Smooth muscle cell of the brain vasculature (primary cell): Measurements from ENCODE around the gene ENHO.

Experiments
- DNase-seq: peaks from one replicate; pipeline ENCODE4 v3.0.0-alpha.2; 2012; ENCODE audit warnings: low read depth, low spot score

Gene ENHO

DNA sequence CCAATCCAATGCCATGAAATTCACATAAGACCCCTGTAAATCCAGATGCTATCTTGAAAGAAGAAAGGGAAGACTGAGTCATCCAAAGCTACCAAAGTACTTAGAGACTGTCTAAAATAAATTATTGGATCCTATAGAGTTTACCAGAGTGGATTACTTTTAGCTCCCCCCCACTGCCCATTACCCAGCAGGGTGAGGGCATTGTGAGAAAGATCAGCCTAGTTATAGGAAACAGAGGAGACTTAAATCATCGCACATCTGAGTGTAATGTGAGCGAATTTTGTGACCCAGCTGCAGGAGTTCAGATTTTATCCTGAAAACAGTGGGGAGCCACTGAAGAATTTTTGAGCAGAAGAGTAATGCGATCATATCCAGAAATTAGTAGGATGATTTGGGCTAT, 1.6 kb upstream of the ENHO start:
- DNase-seq, result no peak

DNA sequence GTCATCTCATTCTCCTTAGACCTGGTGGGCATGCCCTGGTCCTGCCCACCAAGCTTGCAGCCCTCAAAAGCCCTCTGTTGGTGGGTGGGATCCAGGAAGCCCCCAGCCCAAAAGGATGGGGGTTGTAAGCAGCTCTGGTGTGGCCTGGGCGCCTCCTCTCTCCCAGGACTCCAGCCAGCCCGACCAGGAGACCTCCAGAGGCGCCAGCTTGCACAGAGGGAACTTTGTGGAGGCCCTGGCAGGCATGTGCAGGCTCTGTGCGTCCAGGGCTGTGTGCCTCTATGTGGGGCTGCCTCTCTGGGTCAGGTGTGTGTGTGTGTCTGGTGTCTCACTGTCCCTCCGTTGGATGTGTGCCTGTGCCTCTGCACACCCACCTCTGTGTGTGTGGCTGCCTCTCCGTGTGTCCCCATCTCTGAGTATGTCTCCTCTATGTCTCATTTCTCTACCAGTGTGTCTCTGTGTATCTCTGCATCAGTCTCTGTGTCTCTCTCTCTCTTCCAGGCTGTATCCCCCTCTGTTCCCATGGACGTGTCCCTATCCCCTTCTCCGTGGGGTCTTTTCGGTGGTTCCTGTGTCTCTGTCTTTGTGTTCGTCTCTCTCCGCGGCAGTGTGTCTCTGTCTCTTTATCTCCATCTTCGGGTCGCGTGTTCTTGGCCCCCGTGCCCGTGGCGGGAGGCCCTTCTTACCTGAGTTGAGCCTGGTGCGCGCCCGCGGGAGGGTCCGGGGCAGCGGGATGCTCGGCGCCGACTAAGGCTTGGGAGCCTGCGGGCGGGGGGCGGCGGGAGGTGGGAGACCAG, 501 bp downstream of the ENHO start:
- DNase-seq, result no peak

DNA sequence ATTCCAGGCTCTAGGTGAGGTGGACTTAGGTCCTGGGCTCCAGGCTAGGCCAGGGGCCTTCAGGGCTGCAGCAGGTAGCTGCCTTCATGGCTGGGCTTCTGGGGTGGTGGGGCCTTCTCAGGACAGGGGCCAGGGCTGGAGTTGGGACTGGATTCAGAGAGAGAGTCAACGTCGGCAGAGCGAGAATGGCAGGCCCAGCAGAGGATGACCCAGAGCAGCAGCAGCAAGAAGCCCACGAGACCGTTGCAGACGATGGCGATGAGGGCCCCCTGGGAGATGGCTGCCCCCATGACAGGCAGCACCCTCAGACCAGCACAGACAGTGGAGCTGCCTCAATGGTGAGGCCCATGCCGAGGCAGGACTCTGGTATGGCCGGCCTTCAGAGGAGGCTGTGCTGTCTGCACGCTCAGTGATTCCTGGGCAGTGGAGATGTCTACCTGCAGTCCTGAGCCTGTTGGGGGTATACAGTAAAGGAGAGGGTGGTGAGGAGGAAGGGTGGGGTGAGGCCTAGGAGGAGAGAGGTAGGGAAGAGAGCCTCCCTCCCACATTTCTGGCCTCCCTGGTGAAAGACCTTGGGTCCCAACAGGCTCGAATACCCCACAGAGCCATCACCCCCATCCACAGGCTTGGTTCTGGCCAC, 1.3 kb downstream of the ENHO start:
- no peak for DNase-seq

DNA sequence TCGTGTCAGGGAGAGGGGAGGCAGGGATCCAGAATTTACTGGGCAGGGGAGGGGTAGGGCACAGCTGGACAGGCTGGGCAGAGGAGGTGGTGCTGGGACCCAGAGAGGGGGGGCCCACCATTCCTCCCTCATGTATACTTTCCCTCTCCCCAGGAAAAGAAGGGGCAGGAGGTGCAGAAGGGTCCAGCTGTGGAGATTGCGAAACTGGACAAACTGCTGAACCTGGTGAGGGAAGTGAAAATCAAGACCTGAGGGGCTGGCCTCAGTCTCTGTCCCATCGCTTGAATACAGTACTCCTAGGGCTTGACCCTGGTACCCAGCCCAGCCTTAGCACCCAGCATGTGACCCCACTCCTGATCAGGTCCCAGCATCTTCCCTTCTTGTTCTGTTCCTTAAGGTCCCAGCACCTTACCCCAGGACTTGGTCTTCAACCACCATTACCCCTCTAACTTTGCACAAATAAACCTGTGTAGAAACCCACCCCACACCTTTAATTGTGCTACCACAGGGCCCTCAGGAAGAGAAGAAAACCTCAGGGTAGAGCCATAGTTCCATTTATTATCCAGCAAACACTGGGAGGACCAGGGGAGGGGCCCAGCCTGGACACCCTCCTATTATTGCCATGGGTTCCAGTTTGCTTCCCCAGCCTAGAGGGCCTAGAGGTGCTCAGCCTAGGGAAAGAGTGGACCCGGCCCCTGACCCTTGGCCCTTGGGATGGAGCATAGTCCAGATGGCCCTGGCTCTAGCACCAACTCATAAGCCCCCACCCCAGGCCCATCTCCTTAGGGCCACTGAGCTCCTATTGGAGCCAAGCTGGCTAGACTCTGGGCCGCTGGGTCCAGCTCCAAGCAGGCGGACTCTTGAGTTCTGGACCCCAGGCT, 2.0 kb downstream of the ENHO start:
- no peak for DNase-seq

DNA sequence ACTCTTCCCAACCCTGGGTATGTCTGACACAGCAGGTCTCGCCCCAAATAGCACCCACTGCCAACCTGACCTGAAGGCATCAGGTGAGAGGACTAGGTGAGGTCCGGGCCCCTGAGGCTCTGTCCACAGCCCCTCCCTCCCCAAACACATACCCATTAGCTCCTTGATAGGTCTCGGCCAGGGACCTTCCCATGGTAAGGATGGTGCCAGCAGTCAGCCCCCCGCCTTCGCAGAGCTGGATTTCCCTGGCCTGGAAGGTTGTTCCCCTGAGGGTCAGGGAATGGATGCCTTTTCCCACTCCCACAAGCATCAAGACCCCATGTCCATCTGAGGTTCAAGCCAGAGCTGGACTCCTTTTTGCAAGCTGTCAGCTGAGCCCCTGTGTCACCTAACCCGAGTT, 2.7 kb downstream of the ENHO start:
- no peak for DNase-seq

DNA sequence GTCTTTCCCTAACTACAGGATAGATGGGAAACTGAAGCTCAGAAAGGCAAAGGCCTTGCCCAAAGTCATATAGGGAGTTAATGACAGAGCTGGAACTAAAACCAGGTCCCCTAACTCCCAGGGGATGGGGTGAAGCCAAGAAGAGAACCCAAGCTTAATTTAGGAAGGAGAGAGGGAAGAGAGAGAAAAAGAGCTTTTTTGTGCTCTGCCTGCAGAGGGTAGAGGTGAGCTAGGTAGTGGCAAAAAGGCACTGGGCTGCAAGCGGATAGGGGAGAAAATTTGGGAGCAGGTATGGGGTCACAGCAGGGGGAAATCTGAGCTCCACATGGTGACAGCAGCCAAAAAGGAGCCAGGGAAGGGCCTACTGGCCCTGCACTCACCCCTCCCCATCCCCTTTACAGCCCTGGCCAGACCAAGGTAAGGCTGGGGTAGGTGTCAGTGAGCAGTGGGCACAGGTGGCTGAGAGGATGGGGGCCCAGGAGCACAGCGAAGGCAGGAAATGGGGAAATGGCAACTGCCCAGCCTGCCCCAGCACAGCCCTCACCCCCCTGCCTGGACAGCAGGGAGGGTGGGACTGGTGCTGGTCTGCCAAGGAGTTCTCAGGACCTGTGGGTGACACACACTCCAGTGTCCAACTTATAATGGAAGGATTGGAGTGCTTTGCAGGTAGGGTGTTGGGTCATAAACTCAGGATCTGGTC, 3.3 kb downstream of the ENHO start:
- no peak for DNase-seq

DNA sequence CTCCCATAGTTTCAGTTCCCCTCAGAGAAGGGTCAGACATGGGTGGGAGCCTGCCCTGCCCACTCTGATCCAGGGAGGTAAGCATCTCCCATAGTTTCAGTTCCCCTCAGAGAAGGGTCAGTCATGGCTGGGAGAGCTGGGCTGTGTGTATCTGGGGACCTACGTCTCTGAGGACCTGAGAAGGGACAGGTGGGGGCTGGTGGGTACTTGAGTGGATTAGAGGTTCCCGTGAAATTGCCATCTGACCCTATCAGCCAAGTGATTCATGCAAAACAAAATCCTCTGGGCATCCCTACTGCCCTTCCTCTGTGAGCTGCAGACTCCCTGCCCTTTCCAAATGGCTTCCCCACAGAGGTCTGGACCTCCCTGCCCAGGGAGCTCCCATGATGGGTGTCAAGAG, 3.9 kb downstream of the ENHO start:
- DNase-seq, result no peak

DNA sequence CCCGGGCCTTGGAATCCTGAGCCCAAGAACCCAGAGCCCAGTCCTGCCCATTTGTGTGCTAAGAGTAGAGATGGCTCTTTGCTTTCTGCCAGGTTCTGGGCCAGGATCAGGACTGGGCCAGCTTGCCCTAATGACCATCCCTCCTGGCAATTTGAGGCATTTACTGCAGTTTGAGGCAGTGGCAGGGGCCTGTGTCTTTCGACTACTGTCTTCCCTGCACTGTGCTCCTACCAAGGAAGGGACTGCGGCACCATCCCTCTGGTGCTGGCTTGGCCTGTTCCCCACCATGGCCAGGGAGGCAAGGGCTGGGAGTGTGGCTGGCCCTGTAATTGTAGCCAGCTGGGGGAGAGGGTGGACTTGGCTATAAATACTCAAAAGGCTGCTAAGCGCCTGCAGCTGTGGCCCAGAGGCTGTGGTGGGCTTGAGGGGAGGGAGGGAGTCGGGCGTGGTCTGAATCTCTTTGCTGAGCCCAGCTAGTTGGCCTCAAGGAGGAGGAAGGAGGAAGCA, 4.6 kb downstream of the ENHO start:
- DNase-seq, result no peak

DNA sequence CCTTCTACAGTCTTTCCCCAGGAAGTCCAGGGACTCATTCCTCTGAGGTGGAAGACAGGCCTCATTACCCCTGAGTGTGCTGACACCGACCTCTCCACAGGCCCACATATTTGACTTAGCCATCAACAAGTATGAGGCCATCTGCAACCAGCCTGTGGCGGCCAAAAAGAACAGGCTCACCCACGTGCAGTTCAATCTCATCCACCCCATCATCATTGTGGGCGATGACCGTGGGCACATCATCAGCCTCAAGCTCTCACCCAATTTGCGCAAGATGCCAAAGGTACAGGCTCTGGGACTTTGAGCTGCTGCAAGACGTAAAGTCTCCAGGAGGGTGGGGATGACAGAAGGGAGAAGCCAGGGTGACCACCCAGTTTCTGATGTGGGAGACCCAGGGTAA, 5.6 kb downstream of the ENHO start:
- DNase-seq, result no peak

DNA sequence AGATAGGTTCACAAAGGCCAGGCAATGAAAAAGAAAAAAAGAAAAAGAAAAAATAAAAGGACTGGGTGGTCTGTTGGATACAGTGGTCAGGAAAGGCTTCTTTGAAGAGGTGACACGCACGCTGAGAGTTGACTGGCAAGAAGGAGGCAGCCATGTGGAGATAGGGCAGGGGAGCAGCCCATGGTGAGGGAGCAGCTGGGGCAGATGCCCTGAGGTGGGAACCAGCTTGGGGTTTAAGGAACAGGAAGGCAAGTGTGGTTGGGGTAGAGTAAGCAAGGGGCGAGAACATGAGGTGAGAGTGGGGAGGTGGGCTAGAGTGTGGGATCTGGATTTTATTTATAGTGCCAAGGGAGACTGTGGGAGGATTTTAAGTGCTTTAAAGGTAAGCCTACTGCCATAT, 6.8 kb downstream of the ENHO start:
- no peak for DNase-seq

DNA sequence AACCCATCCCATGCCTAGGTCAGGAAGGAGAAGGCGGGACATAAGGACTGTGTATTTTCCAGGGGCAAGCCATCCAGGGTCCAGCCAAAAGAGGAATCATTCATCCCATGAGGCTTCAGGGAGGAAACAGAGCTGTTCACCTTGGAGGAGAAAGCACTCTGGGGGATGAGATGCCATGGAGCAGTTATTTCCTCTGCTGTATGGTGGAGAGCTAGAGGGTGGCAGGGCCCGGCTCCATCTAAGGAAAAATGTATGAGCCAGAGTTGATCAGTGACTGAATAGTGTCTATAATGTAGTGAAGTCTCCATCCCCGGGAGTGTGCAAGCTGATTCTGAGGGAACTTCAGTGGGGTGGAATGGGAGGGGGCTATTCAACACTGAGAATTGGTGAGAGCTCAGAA, 8.0 kb downstream of the ENHO start:
- no peak for DNase-seq

DNA sequence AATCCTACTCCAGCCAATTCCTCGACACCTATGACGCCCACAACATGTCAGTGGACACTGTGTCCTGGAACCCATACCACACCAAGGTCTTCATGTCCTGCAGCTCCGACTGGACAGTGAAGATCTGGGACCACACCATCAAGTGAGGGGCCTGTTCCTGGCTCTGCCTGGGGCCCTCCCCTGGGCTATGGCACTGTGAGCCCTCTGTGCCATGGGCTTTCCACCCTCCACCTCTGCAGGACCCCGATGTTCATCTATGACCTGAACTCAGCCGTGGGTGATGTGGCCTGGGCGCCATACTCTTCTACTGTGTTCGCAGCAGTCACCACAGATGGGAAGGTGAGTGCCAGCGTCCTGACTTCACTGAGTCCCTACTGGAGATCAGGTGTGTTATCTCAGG, 8.4 kb downstream of the ENHO start:
- DNase-seq, result no peak

DNA sequence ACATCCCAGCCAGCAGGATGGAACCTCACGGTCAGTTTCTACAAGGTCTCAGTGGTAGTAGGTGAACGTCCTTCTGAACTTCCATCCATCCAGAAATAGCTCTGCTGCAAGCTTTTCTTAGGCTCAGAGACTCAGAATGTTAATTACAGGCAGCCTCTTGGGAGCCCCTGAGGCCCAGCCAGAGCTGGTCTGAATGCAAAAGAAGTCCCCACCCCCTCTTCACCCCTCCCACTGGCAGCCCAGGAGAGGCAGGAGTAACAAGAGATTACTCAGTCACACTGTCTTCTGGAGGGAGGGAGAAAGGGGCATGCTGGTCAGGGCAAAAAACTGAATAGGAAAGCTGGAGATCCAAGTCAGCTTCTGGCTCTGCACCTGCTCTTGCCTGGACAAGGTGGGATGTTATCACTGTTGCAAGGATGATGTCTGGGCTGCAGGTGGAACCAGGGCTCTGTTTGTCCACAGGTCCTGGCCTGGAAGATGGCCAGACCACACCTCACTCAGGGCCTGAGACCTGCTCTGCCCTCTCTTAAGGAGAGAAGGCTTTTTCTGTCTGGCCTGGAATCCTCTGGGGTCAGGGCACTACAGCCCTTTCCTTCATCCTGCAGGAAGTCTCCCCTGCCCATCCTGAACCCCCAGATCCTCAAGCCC, 9.1 kb downstream of the ENHO start:
- DNase-seq, result no peak

DNA sequence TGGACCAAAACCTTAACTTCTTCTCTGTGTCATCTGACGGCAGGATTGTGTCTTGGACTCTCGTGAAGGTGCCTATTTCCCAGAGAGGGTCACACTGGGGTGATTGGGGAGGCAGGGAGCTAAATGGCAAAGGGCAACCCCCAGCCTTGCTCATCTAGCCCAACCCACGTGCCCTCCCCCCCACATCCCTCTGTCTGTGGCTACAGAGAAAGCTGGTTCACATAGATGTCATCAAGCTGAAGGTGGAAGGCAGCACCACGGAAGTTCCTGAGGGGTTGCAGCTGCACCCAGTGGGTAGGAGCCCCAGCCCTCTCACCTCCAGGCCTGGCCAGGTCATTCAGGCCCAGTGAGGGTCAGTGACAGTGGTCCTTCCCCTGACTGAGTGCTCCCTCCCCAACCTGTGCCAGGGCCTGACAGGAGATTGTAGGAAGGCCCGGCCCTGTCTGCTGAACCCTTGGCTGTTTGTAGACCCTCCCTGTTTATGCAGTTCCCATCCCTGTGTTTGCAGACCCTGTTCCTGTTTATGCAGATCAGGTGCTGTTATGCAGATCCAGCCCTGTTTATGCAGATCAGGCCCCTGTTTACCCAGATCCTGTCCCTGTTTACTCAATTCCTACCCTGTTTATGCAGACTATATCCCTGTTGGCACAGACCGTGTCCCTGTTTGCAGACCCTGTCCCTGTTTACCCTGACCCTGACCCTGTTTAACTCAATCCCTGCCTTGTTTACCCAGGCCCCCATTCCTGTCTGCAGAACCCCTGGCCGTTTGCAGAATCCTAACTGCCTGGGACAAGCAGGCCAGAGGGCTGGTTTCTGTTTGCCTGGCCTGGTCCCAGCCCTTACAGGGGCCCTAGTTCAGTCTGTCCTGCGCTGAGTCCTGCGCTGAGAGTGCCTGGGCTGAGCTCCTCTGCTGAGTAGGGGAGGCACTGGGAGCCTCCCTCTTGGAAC, 10.4 kb downstream of the ENHO start:
- DNase-seq, result no peak

DNA sequence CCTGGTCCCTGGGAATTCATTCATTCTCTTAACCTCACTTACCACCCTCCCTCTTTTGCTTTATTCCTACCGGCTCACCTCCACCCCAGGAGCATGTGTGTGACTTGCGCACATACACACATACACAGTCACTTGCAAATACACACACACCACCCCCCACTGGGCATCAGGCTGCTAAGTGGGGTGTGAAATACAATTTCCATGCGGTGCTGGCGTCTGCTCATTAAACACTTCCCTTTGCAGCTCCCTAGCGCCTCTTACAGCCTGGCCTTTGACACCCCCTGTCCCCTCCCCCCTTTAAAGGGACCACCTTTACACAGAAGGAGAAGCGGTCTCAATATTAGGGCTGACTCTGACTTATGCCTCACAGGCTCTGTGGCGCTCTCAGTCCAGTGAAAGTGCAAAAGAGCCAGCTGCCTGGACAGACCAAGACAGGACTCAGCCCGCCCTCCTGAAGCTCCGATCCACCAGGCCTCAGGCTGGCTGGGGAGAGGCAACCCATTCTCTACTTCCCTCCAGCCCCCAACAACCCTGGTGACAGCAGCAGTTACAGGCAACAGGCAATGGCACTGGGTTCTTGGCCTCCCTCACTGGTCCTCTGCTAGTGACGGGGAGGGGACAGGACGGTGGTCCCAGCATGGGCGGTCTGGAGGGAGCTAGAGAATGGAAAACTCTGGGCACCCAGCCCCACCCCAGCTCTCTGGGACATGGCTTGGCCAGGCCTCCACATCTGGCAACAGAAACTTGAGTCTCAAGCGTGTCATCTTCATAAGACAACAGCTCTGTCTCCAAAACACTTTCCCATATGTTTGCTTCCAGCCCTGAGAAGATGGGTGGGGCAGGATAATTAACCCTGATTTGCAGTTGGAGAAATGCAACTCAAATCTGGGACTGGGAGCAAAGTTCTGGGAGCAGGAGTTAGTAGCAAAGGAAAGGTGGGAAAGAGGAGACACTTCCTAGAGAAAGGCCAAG, 12.0 kb downstream of the ENHO start:
- no peak for DNase-seq

DNA sequence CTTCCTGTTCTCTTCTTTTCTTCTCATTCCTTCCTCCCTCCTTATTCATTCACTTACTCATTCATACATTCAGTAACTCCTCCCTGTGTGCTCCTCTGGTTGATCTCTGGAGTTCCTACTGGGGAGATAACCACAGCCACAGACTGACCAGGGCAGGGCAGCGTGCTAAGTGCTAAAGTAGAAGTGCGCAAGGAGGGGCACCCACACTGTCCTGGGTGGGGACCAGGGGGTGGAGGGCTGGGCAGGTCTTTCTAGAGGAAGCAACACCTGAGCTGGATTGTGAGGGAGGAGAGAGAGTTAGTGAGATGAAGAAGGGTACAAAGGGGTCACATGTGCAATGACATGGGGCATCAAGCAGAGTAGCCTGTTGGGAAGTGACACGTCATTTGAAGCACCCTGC, 13.8 kb downstream of the ENHO start:
- DNase-seq, result no peak

DNA sequence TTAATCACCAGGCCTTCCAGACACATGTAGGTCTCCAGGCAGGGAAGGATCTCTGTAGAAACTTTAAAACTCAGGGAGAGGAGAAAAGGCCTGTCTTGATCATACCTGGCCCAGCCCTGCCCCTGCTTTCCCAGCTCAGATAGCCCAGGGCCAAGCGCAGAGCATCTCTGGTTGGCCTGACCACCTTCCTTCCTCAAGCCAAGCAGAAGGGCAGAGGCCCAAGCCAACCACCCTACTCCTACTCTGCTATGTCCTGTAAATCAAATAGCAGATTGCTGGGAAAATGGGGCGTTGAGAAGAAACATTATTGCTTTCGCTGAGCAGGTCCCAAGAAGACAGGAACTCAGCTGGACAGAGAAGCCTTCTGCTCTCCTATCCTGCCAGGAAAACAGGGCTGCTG, 14.3 kb downstream of the ENHO start:
- DNase-seq, result no peak

DNA sequence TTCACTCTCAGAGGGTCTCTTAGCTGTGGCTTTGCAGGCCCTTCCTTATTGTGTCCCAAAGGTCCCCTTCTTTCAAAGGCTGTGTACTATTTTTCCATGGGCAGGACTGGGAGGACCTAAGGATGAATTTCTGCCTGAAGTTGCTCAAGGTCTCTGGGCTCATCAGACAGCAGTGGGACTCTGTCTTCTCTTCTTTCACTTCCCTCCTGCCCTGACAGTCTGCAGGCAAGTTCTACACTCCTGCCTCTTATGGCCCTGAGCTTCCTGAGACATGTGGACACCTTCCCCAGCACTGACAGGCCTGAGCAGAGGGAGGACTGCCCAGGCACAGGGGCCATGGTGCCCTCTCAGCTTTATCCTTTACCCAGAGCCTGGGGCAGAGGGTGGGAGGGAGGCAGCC, 14.8 kb downstream of the ENHO start:
- no peak for DNase-seq

DNA sequence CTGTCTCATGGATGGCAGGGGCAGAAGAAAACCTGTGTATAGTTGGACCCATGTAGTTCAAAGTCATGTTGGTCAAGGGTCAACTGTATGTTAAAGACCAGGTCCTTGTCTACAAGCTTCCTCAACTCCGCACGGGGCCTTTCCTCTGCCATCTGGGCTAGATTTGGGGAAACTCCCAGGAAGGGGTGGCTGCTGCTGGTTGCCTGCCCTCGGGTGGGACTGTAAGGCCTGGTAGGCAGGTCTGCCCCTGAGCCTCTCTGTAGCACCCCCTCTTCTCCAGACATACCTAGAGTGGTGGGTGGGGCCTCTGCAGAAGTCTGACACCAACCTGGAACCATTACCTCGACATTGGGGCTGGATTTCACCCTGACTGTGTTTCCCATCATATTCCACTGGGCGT, 15.2 kb downstream of the ENHO start:
- DNase-seq, result no peak
